ENCODE measurements around the gene LHPP. TPM values are rescaled to one million over a fixed set of nuclear protein-coding genes. Genes with fewer than 3 reads are reported as not detected.
A peak's percentile ranks its signal among the peaks of the same experiment; 100 is the strongest.

Gene LHPP
- total RNA-seq, 1 donor from 2014 or later: 2.4 TPM

GRCh38 chr10:124520558-124521428 is 59.2 kb downstream of the LHPP start:
- no peak for DNase-seq (ENCODE audit: low read depth, low spot score)

DNA sequence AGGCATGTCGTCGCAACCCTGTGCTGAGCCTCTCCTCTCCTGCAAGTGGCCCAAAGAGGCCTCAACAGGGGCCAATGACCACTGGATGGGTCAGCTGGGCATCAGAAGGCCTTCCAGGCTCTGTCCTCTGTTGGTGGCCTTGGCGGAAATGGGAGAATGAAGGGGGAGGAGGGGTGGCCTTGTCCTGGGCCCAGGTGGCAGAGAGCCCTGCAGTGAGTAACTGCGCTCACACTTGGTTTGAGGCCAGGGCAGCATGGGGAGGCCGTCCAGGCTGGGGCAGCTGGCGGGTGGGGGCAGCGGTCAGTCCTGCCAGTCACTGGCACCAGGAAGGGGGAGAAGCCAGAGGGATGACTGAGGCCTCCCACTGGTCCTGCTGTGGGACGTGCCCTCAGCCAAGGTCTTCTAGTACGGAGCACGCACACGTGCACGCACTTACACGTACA is 59.8 kb downstream of the LHPP start:
- DNase-seq (ENCODE audit: low read depth, low spot score): no peak

DNA sequence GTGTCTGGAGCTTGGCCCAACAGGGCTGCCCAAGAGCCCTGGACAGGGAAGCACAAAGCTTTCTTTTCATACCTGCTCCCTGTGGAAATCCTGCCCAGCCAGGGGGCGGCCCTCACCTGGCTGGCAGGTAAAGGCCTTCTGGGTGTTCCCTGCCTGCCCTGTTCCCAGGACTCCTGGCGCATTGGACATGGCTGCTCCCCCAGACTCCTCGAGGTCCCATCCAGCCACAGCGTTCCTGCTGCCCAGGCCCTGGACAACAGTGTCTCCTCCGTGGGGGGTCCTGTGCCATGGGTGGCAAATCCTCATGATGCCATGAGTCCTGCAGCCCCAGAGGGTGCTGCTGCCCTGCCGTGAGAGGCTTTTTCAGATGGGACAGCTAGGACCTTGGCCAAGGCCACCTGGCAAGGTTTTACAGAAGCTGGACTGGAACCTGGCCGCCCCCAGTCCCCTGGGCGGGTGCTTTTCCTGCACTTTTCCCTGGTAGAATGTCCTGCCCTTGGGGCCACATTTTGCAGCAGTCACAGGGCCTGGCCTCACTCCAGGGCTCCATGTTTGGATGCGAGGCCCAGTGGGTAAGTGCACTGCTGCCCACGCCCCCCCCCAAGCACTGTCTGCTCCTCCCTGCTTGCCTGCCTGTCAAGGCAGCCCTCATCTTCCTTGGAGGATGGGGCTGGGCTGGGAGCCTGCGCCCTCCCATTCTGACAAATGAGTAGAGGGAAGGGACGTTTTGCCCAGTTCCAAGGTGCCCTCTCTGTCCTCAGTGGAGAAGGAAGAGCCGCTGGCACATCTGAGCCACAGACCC is 60.7 kb downstream of the LHPP start:
- no peak for DNase-seq (ENCODE audit: low read depth, low spot score)

DNA sequence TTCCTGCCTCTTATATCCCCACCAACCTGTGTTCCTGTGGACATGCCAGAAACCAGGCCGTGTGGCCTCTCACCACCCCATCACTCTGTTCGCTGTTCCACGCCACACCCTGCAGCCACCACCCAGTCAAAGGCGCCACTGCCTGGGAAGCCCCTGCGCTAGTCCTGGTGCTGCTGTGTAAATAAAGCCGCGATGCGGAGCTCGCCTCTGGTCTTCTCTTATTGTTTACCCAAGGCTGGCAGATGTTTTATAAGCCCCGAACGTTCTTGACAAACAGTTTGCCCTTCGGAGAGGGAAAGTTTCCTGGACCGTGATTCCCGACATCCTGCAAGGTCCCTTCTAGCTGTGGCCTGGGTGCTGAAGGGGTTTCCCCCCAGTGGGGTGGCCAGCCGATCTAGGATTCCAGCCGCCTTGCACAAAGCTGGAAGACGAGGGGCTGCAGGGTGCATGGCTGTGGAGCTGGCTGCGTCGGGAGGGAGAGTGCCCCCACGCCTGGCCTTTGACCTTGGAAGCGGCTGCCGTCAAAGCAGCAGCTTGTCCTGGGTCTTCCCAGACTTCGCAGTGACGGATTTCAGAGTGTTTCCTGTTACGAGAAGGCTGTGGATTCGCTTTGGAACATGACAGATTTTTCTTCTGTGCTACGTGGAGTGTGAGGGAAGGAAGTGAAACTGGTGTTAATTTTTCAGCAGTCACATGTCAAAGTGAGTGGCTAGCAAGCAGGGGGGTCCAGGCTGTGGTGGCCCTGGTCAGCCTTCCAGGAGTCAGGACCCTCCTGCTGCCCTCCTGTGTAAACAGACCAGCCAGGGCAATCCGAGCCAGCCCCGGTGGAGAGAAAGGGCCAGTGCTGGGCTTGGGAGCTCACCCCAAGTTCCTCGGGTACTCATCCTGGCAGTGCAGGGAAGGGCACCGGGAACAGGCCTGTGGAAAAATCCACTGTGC is 61.6 kb downstream of the LHPP start:
- no peak for DNase-seq (ENCODE audit: low read depth, low spot score)

GRCh38 chr10:124523901-124524300 is 62.3 kb downstream of the LHPP start:
- DNase-seq (ENCODE audit: low read depth, low spot score): no peak

DNA sequence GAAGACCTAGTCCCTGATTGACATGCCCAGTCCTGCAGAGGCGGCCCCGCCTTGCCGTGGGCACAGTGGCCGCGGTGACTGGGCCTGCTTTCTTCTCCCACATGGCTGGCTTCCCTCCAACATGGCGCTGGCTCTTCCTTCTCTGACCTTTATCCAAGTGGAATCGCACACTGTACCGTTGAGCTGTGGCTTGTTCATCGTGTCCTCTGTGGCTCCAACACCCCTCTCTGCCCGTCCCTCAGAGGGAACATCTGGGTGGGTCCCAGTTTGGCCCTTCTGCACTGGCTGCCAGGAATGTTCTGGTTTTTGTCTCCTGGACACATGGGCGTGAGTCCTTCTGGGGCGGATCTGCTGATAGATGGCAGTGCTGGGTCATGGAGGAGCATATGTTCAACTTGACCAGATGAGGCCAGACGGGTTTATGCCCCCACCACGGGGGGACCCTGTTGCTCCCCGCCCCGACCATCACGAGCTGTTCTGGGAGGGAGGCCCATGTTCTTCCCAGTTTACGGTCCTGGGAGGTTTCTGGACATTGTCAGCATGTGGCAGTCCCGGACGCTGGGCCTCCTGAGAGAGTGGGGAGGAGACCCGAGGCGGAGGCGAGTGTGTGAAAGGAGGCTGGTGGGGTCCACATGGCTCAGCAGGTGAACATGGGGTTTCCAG is 63.5 kb downstream of the LHPP start:
- no peak for DNase-seq (ENCODE audit: low read depth, low spot score)

- DNase-seq (ENCODE audit: low read depth, low spot score): no peak
Observed at GRCh38 chr10:124525751-124526600, 64.4 kb downstream of the LHPP start.

DNA sequence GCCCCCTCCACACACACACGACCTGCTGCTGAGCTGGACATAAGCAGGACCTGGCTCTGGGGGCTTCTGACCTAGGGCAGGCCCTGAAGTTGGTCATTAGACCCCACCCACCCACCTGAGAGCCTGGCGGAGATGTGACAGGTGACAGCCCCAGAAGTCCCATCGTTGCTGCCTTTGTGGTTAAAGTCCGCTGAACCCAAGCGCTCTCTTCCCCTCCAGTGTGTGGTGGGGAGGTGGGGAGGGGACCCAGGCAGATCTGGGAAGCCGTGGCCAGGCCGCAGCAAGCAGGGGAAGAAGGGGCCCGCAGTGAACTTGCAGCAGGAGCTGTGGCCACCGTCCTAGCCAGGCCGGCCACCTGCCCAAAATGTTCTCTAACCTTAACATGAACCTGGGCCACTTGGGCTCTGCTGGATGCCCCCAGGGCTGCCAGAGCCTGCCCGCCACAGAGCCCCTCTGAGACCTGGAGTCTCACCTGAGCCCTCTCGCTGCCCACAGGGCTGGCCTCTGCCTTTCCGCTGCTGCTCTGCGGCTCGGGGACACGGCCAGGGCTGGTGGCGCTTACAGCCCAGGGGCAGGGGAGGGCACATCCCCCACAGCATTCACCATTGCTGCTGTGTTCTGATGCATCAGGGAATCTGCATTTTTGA is 65.1 kb downstream of the LHPP start:
- DNase-seq (ENCODE audit: low read depth, low spot score): no peak

DNA sequence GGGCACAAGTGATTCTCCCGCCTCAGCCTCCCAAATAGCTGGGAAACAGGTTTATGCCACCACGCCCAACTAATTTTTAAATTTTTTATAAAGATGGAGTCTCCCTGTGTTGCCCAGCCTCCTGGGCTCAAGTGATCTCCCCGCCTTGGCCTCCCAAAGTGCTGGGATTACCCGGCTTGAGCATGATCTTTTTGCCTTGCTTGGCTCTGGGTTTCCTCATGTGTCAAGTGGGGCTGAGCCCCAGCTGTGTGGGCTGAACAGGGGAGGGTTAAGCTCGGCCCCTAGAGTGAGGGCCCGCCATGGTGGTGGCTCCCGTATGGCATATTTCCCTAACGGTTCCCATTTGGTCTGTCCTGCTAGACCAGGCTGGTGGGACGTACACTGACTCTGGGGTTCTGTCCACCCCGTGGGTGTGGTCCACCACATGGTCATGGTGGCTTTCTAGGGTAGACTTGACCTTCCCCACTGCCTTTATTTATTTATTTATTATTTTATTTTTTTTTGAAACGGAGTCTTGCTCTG is 66.3 kb downstream of the LHPP start:
- DNase-seq (ENCODE audit: low read depth, low spot score): no peak

GRCh38 chr10:124529661-124530214 is 68.1 kb downstream of the LHPP start:
- DNase-seq (ENCODE audit: low read depth, low spot score): no peak

- peak; percentile 20 for DNase-seq (ENCODE audit: low read depth, low spot score)
Observed at GRCh38 chr10:124530215-124530665, 68.6 kb downstream of the LHPP start.

GRCh38 chr10:124530816-124531215 is 69.2 kb downstream of the LHPP start:
- no peak for DNase-seq (ENCODE audit: low read depth, low spot score)

- DNase-seq (ENCODE audit: low read depth, low spot score): no peak
Observed at GRCh38 chr10:124532106-124532641, 70.6 kb downstream of the LHPP start.

DNA sequence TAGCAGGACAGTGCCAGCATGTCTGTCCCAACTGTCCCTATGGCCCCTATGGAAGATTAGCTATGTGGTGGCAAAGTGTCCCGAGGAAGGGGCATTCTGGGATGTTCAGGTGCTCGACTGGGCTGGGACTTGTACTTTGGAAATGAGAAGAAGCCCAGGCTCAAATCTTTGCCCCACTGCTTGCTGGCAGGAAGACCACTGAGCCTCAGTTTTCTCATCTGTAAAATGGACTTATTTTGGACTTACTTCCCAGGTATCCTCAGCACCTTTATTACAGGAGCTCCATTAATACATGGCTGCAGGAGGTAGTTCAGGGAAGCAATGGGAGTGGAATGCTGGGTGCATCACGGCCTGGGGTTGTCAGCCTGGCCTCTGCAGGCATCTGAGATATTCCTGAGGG is 71.2 kb downstream of the LHPP start:
- DNase-seq (ENCODE audit: low read depth, low spot score): no peak

- no peak for DNase-seq (ENCODE audit: low read depth, low spot score)
Observed at GRCh38 chr10:124533266-124533665, 71.6 kb downstream of the LHPP start.

GRCh38 chr10:124534231-124534798 is 72.7 kb downstream of the LHPP start:
- no peak for DNase-seq (ENCODE audit: low read depth, low spot score)

GRCh38 chr10:124534826-124535601 is 73.4 kb downstream of the LHPP start:
- DNase-seq (ENCODE audit: low read depth, low spot score): no peak

Data from pulmonary artery endothelial cell (primary cell).